Measurements from ENCODE around the gene RNF114. TPM values are rescaled to one million over a fixed set of nuclear protein-coding genes. Genes with fewer than 3 reads are reported as not detected.

RNF114 gene
- total and polyA plus RNA-seq, 10 of the 15 experiments (the other 5 are each of a cell fraction or from before 2014, with no cell fraction given), result 28.0 to 82.3 (median 47.2) TPM

GRCh38 chr20:49966861-49967260 lies 30.7 kb downstream of the RNF114 start:
- H2AFZ ChIP-seq (ENCODE audit: control insufficient read depth, low read depth, low read length), result no peak overlapping the region
- intact Hi-C loops (cut with micrococcal nuclease; ENCODE audit: unreplicated experiment) (no loop called here), in situ Hi-C loops (cut with MboI) (no loop called here)
- ChIA-PET POLR2A (no interaction called here), SMC1A (ENCODE audit: uncharacterized antibody, unreplicated experiment) (interaction anchor here (1.5 to 1.7 kb wide), 3 partner anchors 11 to 105 kb away, joined by 4 to 6 read pairs (median 4); no protein-coding TSS in a partner anchor), CTCF (interaction anchor here (0.7 to 3.6 kb wide), 5 partner anchors 11 to 1340 kb away, joined by 3 to 27 read pairs (median 3); no protein-coding TSS in a partner anchor), RAD21 (ENCODE audit: unreplicated experiment) (interaction anchor here (0.7 kb wide), 1 partner anchor 105 kb away, joined by 3 read pairs; no protein-coding TSS in a partner anchor)
- H3K9me3 ChIP-seq (replicated peaks; ENCODE audit: control insufficient read depth, insufficient read depth, low read length), result no peaks in the 10 kb centered on the region
- no TSS peak for BruUV-seq (replicated peaks)
- no peak for DNase-seq (ENCODE audit: low read depth, low spot score)
- 100% methylated on average over 2 of the region's 2 CpGs for WGBS (ENCODE audit: insufficient coverage, insufficient replicate concordance, low lambda C conversion rate, missing lambda C conversion rate)
- no peaks in the 10 kb centered on the region for H3K79me2 ChIP-seq (ENCODE audit: control insufficient read depth, insufficient read depth, low read length)
- no peaks in the 10 kb centered on the region for H3K4me1 ChIP-seq (ENCODE audit: control insufficient read depth, insufficient read depth, low read length)
- no peak for TF ChIP-seq SIX5 (IDR thresholded peaks at IDR 0.05; ENCODE audit: low read depth, low read length, severe bottlenecking)
- H4K20me1 ChIP-seq (ENCODE audit: control insufficient read depth, insufficient read depth), result no peaks in the 10 kb centered on the region
- H3K27me3 ChIP-seq (replicated peaks in 1 of 2; ENCODE audit: control insufficient read depth in 2 of 2, insufficient read depth in 2 of 2, low read length in 1 of 2), result no peaks in the 10 kb centered on the region
- H3K36me3 ChIP-seq (ENCODE audit: control insufficient read depth in 2 of 2, insufficient read depth in 2 of 2, low read length in 1 of 2), result no peaks in the 10 kb centered on the region
- H3K4me3 ChIP-seq, result no peak overlapping the region
- no peak for FAIRE-seq
- H3K9ac ChIP-seq (ENCODE audit: control insufficient read depth, insufficient read depth, low read length), result no peak overlapping the region
- no peak overlapping the region for H3K4me2 ChIP-seq (ENCODE audit: control insufficient read depth, insufficient read depth)
- no peak overlapping the region for H3K27ac ChIP-seq (ENCODE audit: control insufficient read depth, insufficient read depth)
- no peak for ATAC-seq

DNA sequence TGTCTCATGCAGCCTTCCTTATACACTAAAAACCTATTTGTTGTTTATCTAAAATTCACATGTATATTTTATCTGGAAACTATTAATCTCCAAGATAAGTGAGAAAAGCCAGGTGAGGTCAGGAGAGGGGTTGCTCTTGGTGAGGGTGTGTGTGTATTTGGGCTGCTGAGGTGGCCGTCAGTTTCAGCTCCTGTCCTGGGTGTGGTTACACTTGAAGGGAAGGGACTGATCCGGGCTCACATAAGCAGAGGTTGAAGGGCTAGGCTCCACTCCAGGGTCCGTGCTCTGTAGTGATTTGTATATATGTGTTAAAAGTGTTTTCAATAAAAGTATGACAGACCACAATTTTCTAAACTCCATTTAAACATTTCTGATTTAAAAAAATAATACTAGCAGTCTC lies 33.0 kb downstream of the RNF114 start:
- no peak for FAIRE-seq
- H3K9me3 ChIP-seq (replicated peaks; ENCODE audit: control insufficient read depth, insufficient read depth, low read length), result no peaks in the 10 kb centered on the region
- peak; percentile 90 for ATAC-seq
- H3K36me3 ChIP-seq (ENCODE audit: control insufficient read depth in 2 of 2, insufficient read depth in 2 of 2, low read length in 1 of 2), result no peaks in the 10 kb centered on the region
- intact Hi-C loops (cut with micrococcal nuclease; ENCODE audit: unreplicated experiment), result no loop called here
- RAD21 ChIA-PET (ENCODE audit: unreplicated experiment), result no interaction called here
- H3K9ac ChIP-seq (ENCODE audit: control insufficient read depth, insufficient read depth, low read length), result no peak overlapping the region
- in situ Hi-C loops (cut with MboI), result no loop called here
- no TSS peak for BruUV-seq (replicated peaks)
- no peaks in the 10 kb centered on the region for H3K79me2 ChIP-seq (ENCODE audit: control insufficient read depth, insufficient read depth, low read length)
- no peak overlapping the region for H3K4me2 ChIP-seq (ENCODE audit: control insufficient read depth, insufficient read depth)
- SMC1A ChIA-PET (ENCODE audit: uncharacterized antibody, unreplicated experiment), result interaction anchor here (1.1 kb wide), 1 partner anchor 80 kb away, joined by 4 read pairs; no protein-coding TSS in a partner anchor
- no peaks in the 10 kb centered on the region for H3K27me3 ChIP-seq (replicated peaks in 1 of 2; ENCODE audit: control insufficient read depth in 2 of 2, insufficient read depth in 2 of 2, low read length in 1 of 2)
- POLR2A ChIA-PET, result no interaction called here
- no peak overlapping the region for H2AFZ ChIP-seq (ENCODE audit: control insufficient read depth, low read depth, low read length)
- H3K27ac ChIP-seq (ENCODE audit: control insufficient read depth, insufficient read depth), result no peak overlapping the region
- no peak for TF ChIP-seq ETV6 (conservative IDR thresholded peaks at IDR 0.05 in 1 of 2, IDR thresholded peaks at IDR 0.05 in 1 of 2; ENCODE audit: borderline replicate concordance in 1 of 2, low read depth in 1 of 2)
- TF ChIP-seq CREB1 (IDR thresholded peaks at IDR 0.05; ENCODE audit: low read depth), result no peak
- peak; percentile 48; the same call in 1 of the 2 replicates for TF ChIP-seq RUNX3 (IDR thresholded peaks at IDR 0.05; ENCODE audit: low read length)
- TF ChIP-seq SPI1 (IDR thresholded peaks at IDR 0.05; ENCODE audit: borderline replicate concordance, insufficient read depth, low read depth, low read length), result peak; percentile 84
- TF ChIP-seq PML (IDR thresholded peaks at IDR 0.05; ENCODE audit: low read length), result no peak
- no peak for DNase-seq (ENCODE audit: low read depth, low spot score)
- CTCF ChIA-PET, result interaction anchor here (0.8 kb wide), 1 partner anchor 48 kb away, joined by 3 read pairs; no protein-coding TSS in a partner anchor
- no peaks in the 10 kb centered on the region for H3K4me1 ChIP-seq (ENCODE audit: control insufficient read depth, insufficient read depth, low read length)
- no peaks in the 10 kb centered on the region for H4K20me1 ChIP-seq (ENCODE audit: control insufficient read depth, insufficient read depth)
- 59% methylated on average over 3 of the region's 3 CpGs for WGBS (ENCODE audit: insufficient coverage, insufficient replicate concordance, low lambda C conversion rate, missing lambda C conversion rate)
- H3K4me3 ChIP-seq, result no peak overlapping the region

All from GM12878 (cell line).